ENCODE results near the gene DUSP5. TPM values are rescaled to one million over a fixed set of nuclear protein-coding genes. Genes with fewer than 3 reads are reported as not detected.

DUSP5 gene
- total RNA-seq, 4 donors from 2014 or later = 12.4 to 27.9 (median 23.6) TPM

- Histone ChIP-seq H3K9me3 (no peaks in the 10 kb centered on the region), H3K36me3 (no peaks in the 10 kb centered on the region), H3K4me3 (no peak overlapping the region), H3K4me1 (peaks cover 0 to 27% (median 18%) of the 10 kb centered on the region in 4 donors), H3K27ac (no peak overlapping the region), H3K27me3 (no peaks in the 10 kb centered on the region)
- DNase-seq (ENCODE audit: low spot score in 2 of 2) = no peak
- WGBS, 2 donors = 80 to 81% methylated on average over 11 of the region's 11 CpGs
- no peak for TF ChIP-seq CTCF (IDR thresholded peaks at IDR 0.05)
- no peak for TF ChIP-seq POLR2A (IDR thresholded peaks at IDR 0.05)
- no peak for TF ChIP-seq EP300 (IDR thresholded peaks at IDR 0.05)
Observed at GRCh38 chr10:110493832-110494426, 3.8 kb upstream of the DUSP5 start.

- no peaks in the 10 kb centered on the region for H3K27me3 ChIP-seq
- H3K36me3 ChIP-seq = no peaks in the 10 kb centered on the region
- whole genome bisulfite sequencing, 2 donors = 83 to 85% methylated on average over 3 of the region's 3 CpGs
- H3K27ac ChIP-seq = no peak overlapping the region
- TF ChIP-seq EP300 (IDR thresholded peaks at IDR 0.05) (no peak), CTCF (IDR thresholded peaks at IDR 0.05) (no peak), POLR2A (IDR thresholded peaks at IDR 0.05) (no peak)
- DNase-seq (ENCODE audit: low spot score in 2 of 2) = no peak
- peaks cover 0 to 33% (median 21%) of the 10 kb centered on the region in 4 donors for H3K4me1 ChIP-seq
- no peaks in the 10 kb centered on the region for H3K9me3 ChIP-seq
- H3K4me3 ChIP-seq = no peak overlapping the region
Observed at GRCh38 chr10:110494532-110494931, 3.2 kb upstream of the DUSP5 start.

- Histone ChIP-seq H3K27ac (peak overlapping the region; percentile 88 to 96 (median 93)), H3K36me3 (no peaks in the 10 kb centered on the region), H3K4me3 (peak overlapping the region; percentile 63 to 93 (median 83)), H3K27me3 (no peaks in the 10 kb centered on the region), H3K4me1 (peaks cover 0 to 47% (median 28%) of the 10 kb centered on the region in 4 donors), H3K9me3 (no peaks in the 10 kb centered on the region)
- 43 to 48% methylated on average over 25 of the region's 25 CpGs for WGBS, 2 donors
- TF ChIP-seq CTCF (IDR thresholded peaks at IDR 0.05) (no peak), POLR2A (IDR thresholded peaks at IDR 0.05) (peak in 1 of 2 donors; percentile 24), EP300 (IDR thresholded peaks at IDR 0.05) (peak in 1 of 2 donors; percentile 59)
- DNase-seq (ENCODE audit: low spot score in 2 of 2) = peak; percentile 19 to 22
Observed at GRCh38 chr10:110495731-110496552, 1.8 kb upstream of the DUSP5 start.

- H3K9me3 ChIP-seq = no peaks in the 10 kb centered on the region
- H3K27me3 ChIP-seq = no peaks in the 10 kb centered on the region
- no peak for TF ChIP-seq CTCF (IDR thresholded peaks at IDR 0.05)
- TF ChIP-seq EP300 (IDR thresholded peaks at IDR 0.05) = no peak
- TF ChIP-seq POLR2A (IDR thresholded peaks at IDR 0.05) = no peak
- H3K36me3 ChIP-seq = no peaks in the 10 kb centered on the region
- peak in 1 of 2 donors; percentile 43 for DNase-seq (ENCODE audit: low spot score in 2 of 2)
- H3K4me3 ChIP-seq = peak overlapping the region; percentile 63 to 93 (median 83)
- peaks cover 0 to 55% (median 35%) of the 10 kb centered on the region in 4 donors for H3K4me1 ChIP-seq
- H3K27ac ChIP-seq = peak overlapping the region; percentile 88 to 96 (median 93)
- WGBS, 2 donors = 20 to 21% methylated on average over 22 of the region's 22 CpGs
Observed at GRCh38 chr10:110496553-110497437, 912 bp upstream of the DUSP5 start.

Data from tibial nerve (tissue), 4 donors.